ENCODE results near the gene YY1.
A peak's percentile ranks its signal among the peaks of the same experiment; 100 is the strongest.
"Not testable (repeated sequence)": the region's sequence is repeated elsewhere in the genome, so short reads cannot be mapped to it uniquely, and the experiment has no call there.

The YY1 gene

DNA sequence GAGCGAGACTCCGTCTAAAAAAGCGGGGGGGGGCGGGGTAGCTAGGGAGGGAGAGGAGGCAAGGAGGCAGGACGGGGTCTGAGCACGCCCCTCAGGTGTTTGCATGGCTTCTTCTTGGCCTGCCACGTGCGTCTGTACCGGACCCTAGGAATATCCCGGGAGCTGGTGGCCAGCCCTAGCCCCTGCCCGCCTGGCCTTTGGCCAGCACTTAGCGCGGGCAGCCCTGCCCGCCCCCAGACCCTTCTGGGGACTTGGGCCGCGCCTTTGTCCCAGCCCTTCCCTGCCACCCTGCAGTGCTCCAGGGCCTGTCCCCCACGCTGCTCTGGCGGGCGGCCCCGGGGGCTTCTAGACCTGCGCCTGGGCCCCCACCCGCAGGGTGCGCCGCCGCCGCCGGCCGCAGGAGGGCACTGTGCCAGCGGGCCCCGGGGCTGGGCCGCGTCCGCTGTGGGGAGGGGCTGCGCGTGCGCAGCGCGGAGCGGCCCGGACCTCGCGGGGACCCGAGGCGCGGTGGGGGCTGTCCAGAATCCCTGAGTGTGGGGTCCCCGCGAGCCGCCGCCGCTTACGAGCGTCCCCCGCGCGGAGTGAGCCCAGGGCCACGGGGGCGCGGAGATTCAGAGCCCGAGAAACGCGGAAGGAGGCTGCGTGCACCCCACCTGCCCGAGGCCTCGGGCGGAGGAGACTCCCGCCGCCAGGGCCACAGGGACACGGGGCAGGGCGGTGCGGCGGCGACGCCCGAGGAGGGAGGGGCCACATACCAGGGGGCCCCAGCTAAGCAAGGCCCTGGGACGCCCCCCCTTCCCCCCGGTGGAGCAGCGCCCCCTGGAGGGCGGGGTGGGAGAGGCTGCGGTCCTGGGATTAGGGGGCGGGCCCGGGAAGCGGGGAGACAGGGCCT is 46.3 kb downstream of the YY1 start:
- peak; percentile 74 to 80 for DNase-seq

DNA sequence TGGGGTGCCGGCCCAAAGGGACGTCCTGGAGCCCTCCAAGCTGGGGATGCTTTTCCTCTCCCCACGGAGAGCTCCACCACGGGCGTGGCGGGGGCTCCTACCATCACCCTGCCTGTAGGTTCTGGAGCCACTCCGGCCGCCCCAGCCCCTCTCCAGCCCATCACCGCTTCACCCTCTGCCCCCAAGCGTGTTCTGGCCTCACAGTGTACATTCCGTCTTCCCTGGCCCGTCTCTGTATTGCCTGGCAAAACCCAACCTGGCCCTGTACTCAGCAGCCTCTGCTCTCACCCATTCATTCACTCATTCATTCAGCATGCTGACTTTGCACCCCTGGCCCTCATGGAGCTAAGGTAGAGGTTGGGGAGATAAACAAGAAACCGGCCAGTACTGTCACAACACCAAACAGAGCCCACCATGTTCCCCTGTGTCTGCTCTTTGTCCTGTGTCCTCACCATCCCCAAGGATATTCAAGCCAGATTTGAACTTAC is 47.0 kb downstream of the YY1 start:
- DNase-seq: no peak

DNA sequence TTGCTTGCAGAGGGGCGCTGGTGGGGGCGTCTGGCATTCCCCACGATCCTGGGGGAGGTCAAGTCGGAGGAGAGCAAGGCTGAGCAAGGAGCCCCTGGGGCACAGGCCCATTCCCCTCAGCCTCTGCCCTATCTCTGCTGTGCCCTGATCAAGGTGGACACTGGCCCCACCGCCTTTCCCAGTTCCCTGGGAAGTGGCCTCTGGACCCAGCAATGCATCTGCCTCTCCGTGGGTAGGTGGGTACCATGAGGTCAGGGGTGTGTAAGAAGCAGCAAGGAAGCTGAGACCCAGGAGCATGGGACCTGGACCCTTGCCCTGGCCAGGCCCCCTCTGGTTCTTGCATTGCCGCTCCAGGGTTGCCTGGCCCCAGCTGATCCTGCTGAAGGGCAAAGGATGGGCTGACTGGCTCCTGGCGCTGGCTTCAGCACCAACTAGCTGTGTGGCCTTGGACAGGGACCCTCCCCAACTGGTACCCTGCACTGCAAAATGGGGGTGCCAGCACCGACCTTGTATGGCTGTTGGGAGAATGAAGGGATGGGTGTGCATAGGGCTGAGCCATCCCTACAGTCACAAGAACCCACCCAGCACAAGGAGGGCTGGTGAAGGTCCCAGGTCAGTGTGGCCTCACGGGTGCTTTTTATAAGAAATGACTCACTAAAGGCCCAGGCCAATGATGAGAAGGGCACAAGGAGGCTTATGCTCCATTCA is 47.7 kb downstream of the YY1 start:
- DNase-seq: no peak

DNA sequence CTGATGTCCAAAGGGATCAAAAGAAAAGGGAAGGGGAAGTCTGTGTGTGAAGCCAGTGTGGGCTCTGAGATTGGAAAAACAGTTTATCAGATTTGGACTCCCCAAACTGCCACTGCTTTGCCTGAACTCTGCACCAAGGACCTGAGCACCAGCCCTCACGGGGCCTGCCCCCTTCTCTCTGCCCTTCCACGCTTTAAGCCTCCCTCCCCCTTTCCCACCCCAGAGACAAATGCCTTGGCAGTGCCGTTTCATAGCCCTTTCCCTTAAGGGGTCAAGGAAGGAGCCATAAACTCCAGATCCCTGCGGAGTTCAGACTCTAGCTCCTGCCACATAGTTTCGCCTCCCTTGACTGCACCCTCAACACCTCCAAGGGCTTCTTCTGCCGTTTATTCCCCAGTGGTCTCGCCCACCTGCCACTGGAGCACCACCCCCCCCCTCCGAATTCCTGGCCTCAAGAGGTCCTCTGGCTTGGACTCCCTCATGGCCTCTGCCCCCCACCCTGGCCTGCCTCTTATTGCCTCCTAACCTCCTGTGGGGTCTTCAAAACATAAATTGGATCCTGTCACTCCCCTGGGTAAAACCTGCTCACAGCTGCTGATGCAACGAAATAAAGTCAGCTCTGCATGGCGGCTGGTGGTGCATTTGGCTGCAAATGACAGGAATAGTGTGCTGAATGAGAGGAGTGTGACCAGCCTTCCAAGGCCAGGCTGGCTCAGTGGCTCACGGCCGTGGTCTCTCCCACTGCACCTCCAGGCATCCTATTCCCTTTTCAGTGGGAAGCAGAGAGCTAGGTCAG is 48.5 kb downstream of the YY1 start:
- no peak for DNase-seq

DNA sequence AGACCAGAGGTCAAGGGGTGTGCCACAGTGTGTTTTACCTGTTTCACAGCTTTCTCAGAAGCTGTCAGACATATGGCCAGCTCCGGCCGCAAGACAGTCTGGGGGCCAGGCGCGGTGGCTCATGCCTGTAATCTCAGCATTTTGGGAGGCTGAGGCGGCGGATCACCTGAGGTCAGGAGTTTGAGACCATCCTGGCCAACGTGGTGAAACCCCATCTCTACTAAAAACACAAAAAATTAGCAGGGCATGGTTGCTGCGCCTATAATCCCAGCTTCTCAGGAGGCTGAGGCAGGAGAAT is 49.0 kb downstream of the YY1 start:
- DNase-seq: not testable (repeated sequence)

DNA sequence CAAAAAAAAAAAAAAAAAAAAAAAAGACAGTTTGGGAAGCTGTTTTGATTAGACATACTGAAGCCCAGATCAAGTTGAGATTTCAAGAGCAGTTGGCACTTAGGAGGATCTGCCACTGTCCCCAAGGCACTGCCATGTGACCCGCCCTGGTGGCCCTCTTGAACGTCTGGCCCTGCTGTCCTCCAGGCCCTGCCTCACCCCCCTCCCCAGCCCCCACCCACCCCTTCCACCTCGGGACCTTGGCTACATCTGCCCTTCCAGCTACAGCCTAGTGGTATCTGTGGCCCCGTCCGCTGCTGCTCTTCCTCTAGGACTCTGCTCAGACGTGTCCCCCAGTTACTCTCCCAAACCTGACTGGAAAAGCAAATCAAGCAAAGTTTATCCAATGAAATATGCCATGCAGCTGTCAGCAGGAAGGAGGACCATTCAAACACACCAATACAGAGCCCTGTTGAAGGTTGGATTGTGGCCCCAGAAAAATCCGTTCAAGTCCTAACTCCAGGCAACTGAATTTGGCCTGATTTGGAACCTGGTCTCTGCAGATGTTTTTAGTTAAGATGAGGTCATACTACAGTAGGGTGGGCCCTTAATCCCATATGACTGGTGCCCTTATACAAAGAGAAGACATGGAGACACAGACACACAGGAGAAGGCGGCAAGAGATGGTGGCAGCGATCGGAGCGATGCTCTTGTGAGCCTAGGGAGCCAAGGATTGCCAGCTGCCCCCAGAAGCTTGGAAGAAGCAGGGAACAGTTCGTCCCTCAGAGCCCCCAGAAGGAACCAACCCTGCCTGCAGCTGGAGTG is 49.6 kb downstream of the YY1 start:
- no peak for DNase-seq

DNA sequence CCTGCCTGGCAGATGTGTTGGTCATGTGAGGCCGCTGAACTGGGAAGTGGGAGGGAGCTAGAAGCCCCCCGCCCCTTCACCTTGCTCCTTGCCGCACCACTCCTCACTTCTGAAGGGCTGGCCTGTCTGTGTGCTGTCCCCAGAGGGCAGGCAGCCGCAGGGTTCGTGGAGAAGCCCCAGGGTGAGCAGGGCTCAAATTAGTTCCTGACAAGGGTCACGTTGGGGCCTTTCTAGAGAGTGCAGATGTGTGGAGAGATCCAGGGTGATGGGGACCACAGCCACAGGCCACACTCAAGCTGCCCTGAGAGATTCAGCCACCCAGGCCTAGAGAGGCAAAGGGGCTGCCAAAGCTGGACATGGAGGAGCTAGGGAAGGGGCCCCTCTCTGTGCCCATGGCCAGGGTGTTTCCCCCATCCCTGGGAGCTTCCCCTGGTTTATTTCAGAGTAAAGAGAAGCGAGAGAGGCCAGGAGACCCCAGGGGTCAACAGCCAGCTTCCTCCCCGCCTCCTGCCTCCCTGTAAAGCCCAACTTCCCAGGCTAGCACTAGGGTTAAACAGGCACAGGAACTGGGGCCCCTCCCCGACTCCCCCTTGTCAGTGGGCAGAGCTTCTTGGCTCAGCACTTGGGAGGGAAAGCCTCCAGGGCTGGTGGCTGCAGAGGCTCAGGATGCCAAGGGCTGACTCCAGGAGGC is 51.1 kb downstream of the YY1 start:
- no peak for DNase-seq

DNA sequence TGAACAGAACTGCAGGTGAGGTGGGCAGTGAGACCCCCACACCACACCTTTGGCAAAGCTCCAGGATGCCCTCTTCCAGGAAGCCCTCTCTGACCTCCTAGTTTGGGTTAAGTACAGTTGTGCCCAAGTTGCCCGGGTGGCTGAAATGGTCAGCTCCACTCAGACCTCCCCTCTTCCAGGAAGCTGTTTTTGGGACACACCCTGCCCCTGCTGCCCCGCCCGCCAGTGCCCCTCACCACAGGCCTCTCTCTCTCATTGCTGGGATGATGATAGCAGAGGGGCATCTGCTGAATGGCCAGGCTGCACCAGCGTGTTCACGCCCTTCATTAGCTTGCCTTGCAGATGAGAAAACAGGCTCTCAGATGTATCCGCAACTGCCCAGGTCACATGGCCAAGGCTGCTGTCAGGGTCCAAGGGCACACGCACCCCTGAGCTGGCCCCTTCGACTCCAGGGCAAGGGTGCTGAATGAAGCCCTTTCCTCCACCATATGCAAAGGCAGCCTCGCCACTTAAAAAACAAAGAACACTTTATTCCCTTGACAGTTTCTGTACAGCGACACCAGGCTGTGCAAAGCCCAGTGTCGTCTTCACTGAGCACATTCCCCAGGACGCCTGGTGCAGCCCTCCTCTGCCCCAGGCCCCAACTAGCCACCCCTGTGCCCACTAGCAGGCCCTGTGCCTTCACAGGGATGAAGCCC is 51.8 kb downstream of the YY1 start:
- no peak for DNase-seq

DNA sequence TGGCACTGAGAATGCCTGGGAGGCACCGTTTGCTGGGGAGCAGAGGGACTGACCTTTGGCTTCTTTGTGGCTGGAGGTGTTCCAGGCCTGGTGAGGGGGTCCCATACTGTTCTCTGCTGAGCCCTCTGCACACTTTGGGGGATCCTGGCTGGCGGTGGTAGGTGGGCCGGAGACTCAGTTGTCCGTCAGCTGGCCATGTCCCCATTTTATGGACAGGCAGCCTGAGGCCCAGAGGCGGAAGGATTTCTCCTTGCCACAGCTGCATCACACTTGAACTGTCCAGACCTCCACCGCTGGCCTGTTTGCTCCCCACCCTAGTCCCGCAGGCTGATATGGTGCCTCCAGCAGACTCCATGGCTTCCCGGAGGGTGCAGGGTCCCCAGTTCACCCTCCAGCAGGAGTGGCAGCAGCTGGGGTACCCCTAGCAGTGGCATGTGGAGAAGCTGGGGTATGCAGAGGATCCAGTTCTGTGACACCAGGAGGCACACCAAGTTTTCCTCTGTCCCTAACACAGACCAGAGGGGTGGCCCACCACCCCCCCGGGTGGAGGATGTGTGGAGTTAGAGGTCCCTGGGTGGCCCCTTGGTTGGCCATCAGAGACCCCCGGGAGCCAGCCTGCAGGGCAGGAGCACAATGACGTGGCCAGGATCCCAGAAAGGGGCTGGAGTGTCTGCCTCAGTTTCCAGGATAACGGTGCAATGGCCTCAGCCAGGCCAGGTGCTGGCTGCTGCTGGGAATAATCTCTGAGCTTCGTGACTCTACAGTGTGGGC is 52.5 kb downstream of the YY1 start:
- no peak for DNase-seq

DNA sequence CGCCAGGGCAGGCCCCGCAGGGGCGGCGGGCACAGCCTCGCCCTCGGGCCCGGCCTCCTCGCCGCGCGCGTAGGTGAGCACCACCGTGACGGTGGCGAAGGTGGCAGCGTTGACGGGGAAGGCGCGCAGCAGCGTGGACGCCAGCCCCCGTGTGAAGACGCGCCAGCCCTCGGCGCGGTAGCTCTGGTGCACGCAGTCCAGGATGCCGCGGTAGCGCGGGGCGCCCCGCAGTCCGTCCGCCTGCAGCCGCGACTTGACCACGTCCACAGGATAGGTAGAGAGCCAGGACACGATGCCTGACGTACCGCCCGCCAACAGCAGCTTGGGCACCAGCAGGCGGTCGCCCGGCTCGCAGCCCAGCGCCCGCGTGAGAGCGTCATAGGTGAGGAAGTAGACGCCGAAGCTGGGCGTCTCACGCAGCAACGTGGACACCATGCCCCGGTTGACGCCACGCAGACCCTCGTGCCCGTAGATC is 53.4 kb downstream of the YY1 start:
- DNase-seq: no peak

DNA sequence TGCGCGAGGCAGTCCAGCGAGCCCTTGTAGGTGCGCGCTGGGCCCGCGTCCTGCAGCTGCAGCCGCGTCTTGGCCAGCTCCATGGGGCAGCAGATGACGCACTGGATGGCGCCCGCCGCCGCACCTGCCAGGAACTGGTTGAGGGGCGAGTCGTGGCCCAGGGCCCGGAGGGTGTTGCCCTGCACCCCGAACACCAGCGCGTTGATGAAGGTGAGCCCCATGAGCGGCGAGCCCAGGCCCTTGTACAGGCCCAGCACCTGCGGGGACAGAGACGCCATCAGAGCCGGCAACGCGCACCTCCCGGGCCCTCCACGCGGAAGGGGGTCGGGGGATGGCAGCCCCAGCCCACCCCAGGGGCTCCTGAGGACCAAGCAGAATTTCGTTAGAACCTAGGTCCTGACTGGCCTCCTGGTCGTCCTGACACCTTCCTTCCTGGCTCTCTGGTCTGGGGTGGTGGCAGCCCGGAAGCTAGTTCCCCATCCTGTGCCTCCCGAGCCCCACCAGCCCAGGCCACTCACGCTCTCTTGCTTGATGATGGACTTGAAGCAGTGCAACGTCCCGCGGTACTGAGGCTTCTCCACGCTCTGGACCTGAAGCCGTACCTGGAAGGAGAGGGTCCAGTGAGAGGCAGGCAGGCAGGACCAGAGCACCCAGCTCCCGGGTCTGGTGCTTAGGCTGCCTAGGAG is 54.0 kb downstream of the YY1 start:
- no peak for DNase-seq

DNA sequence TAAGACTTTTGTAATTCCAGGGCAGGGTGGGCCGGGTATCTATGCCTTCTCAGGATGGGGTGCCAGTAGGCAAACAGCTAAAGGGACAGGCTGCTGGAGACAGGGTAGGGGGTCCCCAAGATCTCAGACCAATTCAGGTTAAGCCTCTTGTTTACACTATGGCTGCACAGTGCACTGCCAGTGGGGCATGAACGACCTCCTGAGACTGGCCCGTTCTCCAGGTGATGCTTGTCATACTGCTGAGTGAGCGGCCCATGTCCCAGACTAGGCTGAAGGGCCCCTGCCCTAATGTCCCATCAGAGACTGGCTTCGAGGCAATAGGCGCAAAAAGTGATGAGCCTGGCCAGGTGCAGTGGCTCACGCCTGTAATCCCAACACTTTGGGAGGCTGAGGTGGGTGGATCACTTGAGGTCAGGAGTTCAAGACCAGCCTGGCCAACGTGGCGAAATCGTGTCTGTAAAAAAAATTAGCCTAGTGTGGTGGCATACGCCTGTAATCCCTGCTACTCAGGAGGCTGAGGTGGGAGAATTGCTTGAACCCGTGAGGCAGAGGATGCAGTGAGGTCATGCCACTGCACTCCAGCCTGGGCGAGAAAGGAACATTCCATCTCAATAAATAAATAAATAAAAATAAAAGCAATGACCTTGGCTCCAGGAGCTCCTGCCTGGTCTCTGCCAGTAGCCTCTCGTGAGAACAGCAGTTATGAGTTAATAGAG is 54.7 kb downstream of the YY1 start:
- no peak for DNase-seq

DNA sequence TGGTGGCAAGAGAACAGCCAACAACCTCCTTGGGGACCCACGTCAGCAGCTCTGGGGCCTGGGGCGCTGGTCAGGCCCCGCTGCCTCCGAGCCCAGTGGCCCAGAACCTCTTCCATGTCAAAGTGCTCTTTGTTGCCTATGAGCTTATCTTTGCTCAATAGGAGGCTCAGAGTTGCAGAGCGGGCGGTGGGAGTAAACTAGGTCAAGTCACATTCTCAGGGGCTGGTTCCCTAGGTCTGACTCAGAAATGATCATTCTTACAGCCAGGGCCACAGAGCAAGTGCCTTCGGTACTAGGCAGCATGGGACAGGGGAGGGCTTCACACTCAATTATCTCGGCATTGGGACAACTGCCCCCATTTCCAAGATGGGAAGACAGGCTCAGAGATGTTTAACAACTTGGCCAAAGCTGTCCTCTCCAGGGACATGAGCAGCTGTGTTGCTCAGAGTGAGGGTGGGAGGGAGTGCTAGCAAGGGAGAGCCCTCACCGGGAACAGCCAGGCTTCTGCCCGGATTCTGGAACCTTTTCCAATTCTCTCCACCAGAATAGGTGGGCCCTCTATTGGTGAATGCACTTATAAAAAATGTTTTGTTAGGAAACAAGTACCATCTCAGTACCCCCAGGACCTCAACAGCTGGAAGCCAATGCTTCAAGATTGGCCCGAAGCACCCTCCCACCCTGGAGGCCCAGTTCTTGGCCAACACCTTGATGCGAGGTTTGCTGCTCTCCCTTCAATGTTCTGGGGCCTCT is 55.4 kb downstream of the YY1 start:
- DNase-seq: no peak

DNA sequence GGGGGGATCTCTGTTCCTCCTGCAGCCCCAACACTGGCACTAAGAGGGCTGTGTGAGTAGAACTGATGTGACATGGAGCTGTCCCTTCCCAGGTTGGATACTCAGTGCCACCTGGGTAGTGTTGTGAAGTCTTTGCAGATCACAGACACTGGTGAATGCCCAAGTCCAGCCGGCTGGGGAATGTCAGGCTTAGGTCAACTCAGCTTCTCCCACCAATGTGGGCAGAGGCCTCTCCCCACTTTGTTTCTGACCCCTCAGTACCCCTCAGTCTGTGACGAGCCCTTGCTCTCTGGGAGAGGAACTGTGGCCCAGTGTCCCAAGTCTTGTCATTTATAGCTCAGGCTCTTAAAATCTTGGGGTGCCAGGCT is 56.0 kb downstream of the YY1 start:
- DNase-seq: no peak

DNA sequence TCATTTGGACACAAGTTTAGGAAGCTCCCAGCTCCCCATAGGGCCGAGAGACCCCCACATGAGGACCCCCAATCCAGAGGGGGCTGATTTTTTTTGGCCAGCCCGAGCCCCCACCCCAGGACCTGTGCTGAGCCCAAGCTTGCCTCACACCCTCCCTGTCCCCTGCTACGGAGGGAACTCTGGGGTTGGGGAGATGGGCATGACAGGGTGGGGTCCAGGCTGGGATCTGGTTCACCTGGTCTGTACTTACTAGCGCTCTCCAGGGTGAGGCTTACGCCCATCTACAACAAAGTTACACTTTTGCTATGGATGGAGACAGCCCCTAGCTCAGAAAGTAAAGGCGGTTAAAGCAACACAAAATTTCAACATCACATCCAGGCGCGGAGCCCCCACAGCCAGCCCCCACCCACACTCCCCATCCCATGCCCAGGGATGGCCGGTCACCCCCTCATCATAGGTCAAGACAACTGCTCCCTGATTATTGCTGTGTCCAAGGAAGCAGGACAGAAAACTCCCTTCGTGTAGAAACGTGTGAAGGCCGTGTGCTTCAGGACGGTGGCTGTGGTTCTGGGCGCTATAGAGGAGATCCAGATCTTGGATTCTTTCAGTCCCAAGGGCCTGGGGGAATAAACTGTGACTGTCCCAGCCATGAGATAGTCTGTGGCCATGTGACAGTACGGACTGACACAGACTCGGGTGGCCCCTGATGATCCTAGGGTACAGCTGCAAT is 56.6 kb downstream of the YY1 start:
- DNase-seq: no peak

DNA sequence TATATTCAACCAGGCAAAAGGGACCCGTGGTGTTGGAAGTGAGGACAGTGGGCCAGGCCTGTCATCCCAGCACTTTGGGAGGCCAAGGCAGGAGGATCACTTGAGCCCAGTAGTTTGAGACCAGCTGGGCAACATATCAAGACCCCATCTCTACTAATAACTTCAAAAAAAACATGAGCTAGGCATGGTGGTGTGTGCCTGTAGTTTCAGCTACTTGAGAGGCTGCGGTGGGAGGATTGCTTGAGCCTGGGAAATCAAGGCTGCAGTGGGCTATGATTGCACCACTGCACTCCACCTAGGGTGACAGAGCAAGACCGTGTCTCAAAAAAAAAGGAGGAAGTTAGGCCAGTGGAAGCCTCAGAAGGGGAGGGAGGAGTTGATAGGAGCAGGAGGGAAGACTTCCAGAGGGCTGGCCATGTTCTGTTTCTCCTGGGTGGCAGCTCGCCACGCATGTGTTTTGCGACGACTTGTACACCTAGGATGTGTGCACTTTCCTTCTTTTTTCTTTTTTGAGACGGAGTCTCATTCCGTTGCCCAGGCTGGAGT is 57.2 kb downstream of the YY1 start:
- DNase-seq: no peak

DNA sequence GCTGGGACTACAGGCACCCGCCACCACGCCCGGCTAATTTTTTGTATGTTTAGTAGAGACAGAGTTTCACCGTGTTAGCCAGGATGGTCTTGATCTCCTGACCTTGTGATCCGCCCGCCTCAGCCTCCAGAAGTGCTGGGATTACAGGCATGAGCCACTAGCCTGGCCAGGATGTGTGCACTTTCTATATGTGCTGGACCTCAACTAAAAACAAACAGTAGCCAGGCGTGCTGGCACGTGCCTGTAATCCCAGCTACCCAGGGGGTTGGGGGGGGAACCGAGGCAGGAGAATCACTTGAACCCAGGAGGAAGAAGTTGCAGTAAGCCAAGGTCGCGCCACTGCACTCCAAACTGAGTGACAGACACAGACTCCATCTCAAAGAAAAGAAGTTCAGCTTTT is 57.8 kb downstream of the YY1 start:
- not testable (repeated sequence) for DNase-seq
